Endothelial cell of umbilical vein (primary cell): ENCODE measurements around the gene EMC8.

Experiments used
- EZH2 ChIP-seq: IDR thresholded peaks from 2 replicates; pipeline ENCODE4 v1.6.1; 2012; ENCODE audit warnings: borderline replicate concordance, low read depth, mild to moderate bottlenecking, moderate library complexity, low read length, inconsistent platforms; ENCODE audit not compliant: severe bottlenecking
- FOS ChIP-seq: IDR thresholded peaks from 2 replicates; pipeline ENCODE4 v1.6.1; 2011; ENCODE audit warnings: mild to moderate bottlenecking, low read length, moderate library complexity, borderline replicate concordance; ENCODE audit not compliant: insufficient read depth
- JUN ChIP-seq: IDR thresholded peaks from 2 replicates; pipeline ENCODE4 v1.6.1; 2011; ENCODE audit warnings: borderline replicate concordance, low read depth; ENCODE audit not compliant: insufficient read length, insufficient read depth
- MAX ChIP-seq: IDR thresholded peaks from 2 replicates; pipeline ENCODE4 v1.6.1; 2011; ENCODE audit not compliant: insufficient read depth, insufficient read length
- MYC ChIP-seq: IDR thresholded peaks from one replicate; pipeline ENCODE4 v1.6.1; 2011; ENCODE audit warnings: mild to moderate bottlenecking, low read depth, low read length
- POLR2A ChIP-seq: IDR thresholded peaks from 2 replicates; pipeline ENCODE4 v1.6.1; 2012; ENCODE audit warnings: low read depth, mild to moderate bottlenecking, control low read depth, low read length
- POLR2AphosphoS5 ChIP-seq: IDR thresholded peaks from 2 replicates; pipeline ENCODE4 v1.6.1; 2012; ENCODE audit warnings: low read depth, mild to moderate bottlenecking, control low read depth, low read length, moderate library complexity; ENCODE audit not compliant: insufficient read depth
- TF ChIP-seq, protein P1 (sequence below), 2 donors: IDR thresholded peaks; 1 replicate in 1 of 2; 2 replicates in 1 of 2; pipeline ENCODE4 v1.5.1; 2011; ENCODE audit warnings: low read length in 2 of 2, mild to moderate bottlenecking in 2 of 2, moderate library complexity in 2 of 2, control low read depth in 1 of 2, inconsistent platforms in 1 of 2, low read depth in 1 of 2; ENCODE audit not compliant: insufficient read depth in 1 of 2; ENCODE audit errors: extremely low read depth in 1 of 2

DNA sequence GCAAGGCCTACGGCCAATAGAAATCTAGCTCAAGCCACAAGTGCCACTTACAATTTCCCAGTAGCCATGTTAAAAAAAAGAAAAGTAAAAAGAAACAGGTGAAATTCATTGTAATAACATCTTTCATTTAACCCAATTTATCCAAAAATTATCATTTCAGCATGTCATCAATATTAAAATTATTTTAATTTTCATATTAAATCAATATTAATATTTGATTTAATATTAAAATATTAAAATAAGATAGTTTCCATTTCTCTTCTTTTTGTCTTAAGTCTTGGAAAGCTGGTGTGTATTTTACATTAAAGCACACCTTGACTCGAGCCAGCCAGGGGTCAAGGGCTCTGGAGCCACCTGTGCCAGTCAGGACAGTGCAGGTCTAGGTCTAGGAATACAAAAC is 35.7 kb downstream of the EMC8 start:
- TF ChIP-seq, protein P1, sequence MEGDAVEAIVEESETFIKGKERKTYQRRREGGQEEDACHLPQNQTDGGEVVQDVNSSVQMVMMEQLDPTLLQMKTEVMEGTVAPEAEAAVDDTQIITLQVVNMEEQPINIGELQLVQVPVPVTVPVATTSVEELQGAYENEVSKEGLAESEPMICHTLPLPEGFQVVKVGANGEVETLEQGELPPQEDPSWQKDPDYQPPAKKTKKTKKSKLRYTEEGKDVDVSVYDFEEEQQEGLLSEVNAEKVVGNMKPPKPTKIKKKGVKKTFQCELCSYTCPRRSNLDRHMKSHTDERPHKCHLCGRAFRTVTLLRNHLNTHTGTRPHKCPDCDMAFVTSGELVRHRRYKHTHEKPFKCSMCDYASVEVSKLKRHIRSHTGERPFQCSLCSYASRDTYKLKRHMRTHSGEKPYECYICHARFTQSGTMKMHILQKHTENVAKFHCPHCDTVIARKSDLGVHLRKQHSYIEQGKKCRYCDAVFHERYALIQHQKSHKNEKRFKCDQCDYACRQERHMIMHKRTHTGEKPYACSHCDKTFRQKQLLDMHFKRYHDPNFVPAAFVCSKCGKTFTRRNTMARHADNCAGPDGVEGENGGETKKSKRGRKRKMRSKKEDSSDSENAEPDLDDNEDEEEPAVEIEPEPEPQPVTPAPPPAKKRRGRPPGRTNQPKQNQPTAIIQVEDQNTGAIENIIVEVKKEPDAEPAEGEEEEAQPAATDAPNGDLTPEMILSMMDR (IDR thresholded peaks at IDR 0.05; ENCODE audit: extremely low read depth in 1 of 2, insufficient read depth in 1 of 2, low read depth in 1 of 2, low read length in 2 of 2): no peak
- TF ChIP-seq POLR2A: no peak
- TF ChIP-seq EZH2: no peak
- TF ChIP-seq MYC: no peak
- TF ChIP-seq MAX: no peak
- no peak for TF ChIP-seq POLR2AphosphoS5
- no peak for TF ChIP-seq FOS
- no peak for TF ChIP-seq JUN
